ENCODE measurements around the gene SNX30.
"Not testable (repeated sequence)": the region's sequence is repeated elsewhere in the genome, so short reads cannot be mapped to it uniquely, and the experiment has no call there.

SNX30 gene, protein sequence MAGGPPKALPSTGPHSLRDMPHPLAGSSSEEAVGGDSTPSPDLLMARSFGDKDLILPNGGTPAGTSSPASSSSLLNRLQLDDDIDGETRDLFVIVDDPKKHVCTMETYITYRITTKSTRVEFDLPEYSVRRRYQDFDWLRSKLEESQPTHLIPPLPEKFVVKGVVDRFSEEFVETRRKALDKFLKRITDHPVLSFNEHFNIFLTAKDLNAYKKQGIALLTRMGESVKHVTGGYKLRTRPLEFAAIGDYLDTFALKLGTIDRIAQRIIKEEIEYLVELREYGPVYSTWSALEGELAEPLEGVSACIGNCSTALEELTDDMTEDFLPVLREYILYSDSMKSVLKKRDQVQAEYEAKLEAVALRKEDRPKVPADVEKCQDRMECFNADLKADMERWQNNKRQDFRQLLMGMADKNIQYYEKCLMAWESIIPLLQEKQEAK

DNA sequence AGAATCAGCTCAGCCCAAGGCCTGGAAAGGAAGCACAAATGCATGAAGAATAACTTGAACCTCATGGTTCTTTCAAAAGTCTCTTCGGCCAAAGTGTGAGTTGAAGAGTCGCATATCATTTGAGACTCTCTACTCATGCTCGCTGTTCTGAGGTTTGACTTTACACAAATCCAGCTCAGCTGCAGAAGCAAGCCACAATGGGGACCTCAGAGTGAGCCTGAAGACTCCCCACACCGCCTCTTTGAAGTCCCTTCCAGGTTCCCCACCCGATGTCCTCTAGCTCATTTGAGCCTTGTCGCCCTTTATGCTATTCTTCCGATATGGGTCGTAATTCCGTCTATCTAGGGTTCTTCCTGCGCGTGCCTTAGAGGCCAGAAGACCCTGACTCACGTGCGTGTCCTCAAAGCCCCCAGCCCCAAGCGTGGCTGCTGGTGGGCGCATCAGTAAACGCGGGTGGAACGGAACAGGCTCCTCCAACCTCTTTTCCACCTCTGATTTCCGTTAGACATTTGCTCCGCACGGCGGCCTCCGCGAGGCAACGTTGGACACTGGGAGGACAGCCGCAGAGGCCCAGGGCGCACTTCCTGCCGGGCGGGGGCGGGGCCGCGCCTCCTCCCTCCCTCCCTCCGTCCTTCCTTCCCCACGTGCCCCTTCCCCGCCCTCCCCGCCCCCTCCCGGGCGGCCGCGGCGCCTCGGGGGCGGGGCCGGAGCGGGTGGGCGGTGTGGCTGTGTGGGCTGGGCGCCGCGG lies at the start of gene SNX30:
Gene SNX30, plus strand, starts transcription at position 745 of the 748 bp plus-strand sequence. CDS start 242 bp downstream, outside the sequence.
- DNase-seq: peak; percentile 86
- H3K4me3 Mint-ChIP-seq: peak within 1 kb of the TSS; percentile 83
- H3K36me3 Mint-ChIP-seq: peaks cover 9% of the 10 kb centered on the region
- peak within 1 kb of the TSS; percentile 82 for H3K27ac Mint-ChIP-seq
- CTCF ChIA-PET: interaction anchor here (0.8 to 1.9 kb wide), 2 partner anchors 33 to 43 kb away, joined by 3 to 8 read pairs; partner anchors contain the start of gene INIP
- H3K9me3 Mint-ChIP-seq: no peaks in the 10 kb centered on the region
- peaks cover 65% of the 10 kb centered on the region for H3K4me1 Mint-ChIP-seq
- H3K27me3 Mint-ChIP-seq: peaks cover 5% of the 10 kb centered on the region

DNA sequence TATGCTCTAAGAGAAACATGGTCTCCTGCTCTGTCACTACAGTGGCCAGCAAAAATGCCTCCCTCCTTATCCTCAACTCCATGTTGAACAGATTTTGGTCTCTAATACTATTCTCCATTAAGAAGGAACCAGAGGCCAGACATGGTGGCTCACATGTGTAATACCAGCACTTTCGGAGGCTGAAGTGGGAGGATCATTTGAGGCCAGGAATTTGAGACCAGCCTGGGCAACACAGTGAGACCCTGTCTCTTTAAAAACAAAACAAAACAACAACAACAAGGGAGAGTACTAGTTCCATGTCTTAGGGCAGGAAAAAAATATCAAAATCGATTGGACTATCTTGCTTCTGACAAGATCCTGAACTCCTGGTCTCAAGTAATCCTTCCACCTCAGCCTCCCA lies 47.3 kb upstream of the SNX30 start:
- Mint-ChIP-seq H3K4me3 (no peak overlapping the region), H3K36me3 (peaks cover 29% of the 10 kb centered on the region), H3K4me1 (peaks cover 21% of the 10 kb centered on the region), H3K27me3 (no peaks in the 10 kb centered on the region), H3K9me3 (no peaks in the 10 kb centered on the region), H3K27ac (no peak overlapping the region)
- CTCF ChIA-PET: no interaction called here
- no peak for DNase-seq

DNA sequence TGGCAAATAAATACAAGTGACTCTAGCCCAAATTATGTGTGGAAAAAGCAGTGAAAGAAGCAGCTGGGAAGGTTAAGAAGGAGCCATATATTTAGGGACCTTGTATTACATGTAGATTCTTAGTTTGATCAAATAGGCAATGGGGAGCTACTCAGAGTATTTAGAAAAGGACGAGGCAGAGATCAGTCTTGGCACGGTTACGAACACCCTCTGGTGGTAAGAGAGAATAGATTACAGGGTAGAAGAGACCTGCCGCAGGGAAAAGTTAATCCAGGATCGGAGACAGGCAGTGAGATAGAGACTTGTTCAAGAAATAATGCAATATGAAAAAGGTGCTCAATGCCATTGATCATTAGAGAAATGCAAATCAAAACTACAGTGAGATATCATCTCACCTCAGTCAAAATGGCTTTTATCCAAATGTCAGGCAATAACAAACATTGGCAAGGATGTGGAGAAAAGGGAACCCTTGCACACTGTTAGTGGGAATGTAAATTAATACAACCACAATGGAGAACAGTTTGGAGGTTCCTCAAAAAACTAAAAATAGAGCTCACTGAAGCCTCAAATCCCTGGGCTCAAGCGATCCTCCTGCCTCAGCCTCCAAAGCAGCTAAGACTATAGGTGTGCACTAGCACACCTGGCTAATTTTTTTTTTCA lies 44.7 kb upstream of the SNX30 start:
- DNase-seq: no peak
- no peaks in the 10 kb centered on the region for H3K27me3 Mint-ChIP-seq
- peaks cover 3% of the 10 kb centered on the region for H3K4me1 Mint-ChIP-seq
- H3K36me3 Mint-ChIP-seq: peaks cover 22% of the 10 kb centered on the region
- H3K4me3 Mint-ChIP-seq: no peak overlapping the region
- H3K27ac Mint-ChIP-seq: no peak overlapping the region
- CTCF ChIA-PET: interaction anchor here (0.7 kb wide), 1 partner anchor 10 kb away, joined by 4 read pairs; no protein-coding TSS in a partner anchor
- H3K9me3 Mint-ChIP-seq: no peaks in the 10 kb centered on the region

DNA sequence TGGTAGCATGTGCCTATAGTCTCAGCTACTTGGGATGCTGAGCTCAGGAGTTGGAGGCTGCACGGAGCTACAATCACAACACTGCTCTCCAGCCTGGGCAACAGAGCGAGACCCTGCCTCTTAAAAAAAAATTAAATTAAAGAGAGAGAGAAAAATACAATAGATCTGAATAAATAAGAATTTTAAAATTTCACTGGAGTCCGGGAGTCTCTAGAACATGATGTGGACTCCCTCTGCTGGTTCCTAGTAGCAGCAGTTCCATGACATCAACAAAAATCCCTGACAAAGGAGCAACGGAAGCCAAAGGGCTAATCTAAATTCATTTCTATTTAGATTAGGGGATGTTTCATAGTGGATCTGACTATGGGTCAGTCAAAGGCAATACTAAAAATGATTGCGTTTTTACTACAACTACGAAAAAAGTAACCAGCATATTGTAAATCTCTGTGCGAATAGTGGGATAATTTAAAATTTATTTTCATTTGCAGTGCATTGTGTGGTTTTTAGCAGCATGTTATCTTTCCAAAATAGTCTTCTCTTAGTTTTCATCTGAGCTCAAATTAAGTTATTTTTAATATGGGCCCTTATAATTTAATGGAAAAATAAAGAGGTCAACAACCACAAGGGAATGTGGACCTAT lies 39.4 kb upstream of the SNX30 start:
- Mint-ChIP-seq H3K9me3 (no peaks in the 10 kb centered on the region), H3K4me1 (peaks cover 24% of the 10 kb centered on the region), H3K36me3 (peaks cover 27% of the 10 kb centered on the region), H3K27ac (no peak overlapping the region), H3K4me3 (no peak overlapping the region), H3K27me3 (no peaks in the 10 kb centered on the region)
- CTCF ChIA-PET: interaction anchor here (1.5 kb wide), 1 partner anchor 111 kb away, joined by 3 read pairs; no protein-coding TSS in a partner anchor
- no peak for DNase-seq

DNA sequence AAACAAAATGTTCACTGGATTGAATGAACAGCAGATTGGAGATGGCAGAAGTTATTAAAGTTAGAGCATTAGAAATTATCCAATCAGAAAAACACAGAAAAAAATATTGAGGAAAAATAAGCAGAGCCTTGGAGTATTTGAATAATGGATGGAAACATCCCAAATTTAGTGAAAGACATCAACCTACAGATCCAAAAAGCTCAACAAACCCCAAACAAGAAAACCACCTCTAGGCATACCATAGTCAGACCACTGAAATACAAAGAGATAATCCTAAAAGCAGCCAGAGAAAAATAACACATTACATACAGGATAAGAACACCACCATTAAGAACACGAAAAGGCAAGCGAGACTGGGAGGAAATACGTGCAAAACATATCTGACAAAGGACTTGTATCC lies 37.9 kb upstream of the SNX30 start:
- H3K27me3 Mint-ChIP-seq: no peaks in the 10 kb centered on the region
- H3K27ac Mint-ChIP-seq: no peak overlapping the region
- H3K36me3 Mint-ChIP-seq: peaks cover 27% of the 10 kb centered on the region
- CTCF ChIA-PET: interaction anchor here (0.6 to 1.2 kb wide), 3 partner anchors 27 to 107 kb away, joined by 3 to 4 read pairs (median 3); no protein-coding TSS in a partner anchor
- no peak overlapping the region for H3K4me3 Mint-ChIP-seq
- peaks cover 33% of the 10 kb centered on the region for H3K4me1 Mint-ChIP-seq
- H3K9me3 Mint-ChIP-seq: no peaks in the 10 kb centered on the region
- DNase-seq: no peak

DNA sequence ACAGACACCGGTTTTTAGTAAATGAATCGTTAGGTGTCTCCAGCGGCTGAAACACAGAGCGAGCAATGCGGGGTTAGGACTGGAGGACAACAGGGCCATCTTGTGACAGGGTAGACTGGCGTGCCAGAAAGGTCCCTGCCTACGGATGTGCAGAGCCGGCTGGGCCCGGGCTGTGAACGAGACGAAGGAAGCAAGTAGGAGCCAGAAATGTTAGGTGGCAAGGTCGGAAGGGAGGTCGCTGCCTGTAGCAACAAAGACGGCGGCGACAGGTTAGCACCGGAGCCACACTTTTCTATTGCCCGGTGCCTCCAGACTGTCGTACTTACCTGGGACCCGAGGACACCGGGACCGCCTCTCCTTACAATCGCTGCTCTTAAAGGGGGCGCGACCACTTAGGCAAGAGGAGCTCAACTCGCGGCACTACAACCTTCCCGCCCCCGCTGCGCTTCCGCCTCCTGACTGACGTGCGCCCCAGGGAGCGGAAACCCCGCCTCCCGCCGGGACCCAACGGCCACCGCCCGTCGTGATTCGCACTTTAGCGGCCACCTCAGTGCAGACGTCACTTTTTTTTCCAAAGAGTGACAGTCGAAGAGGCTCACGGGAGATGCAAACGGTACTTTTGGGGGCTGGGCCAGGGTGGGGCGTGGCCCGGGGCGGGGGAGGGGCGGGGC lies 32.8 kb upstream of the SNX30 start, which contains the start of gene INIP:
Gene INIP, minus strand, starts transcription at position 457 of the 671 bp plus-strand sequence. CDS start 1,632 bp downstream, outside the sequence.
- Mint-ChIP-seq H3K36me3 (peaks cover 10% of the 10 kb centered on the region), H3K4me1 (peaks cover 27% of the 10 kb centered on the region), H3K9me3 (no peaks in the 10 kb centered on the region)

DNA sequence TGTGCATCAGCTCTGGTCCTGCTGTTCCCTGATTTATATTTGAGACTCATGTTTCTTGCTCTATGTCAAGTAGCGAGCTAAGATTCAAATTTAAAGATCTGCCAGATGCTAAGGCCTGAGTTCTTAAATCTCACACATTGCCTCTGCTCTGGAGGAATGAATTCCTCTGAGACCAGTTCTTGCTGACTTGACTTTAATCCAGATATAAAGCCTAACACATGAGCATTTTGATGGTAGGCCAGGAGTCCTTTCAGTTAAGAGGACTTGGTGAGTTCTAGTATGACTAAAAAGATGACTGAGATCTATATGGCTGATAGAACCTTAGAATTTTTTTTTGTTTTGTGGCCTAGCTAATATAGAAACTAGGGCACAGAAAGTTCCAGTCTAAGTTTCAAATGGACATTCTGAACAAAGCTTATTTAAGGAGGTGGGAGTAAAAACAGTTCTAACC lies 31.3 kb upstream of the SNX30 start:
- Mint-ChIP-seq H3K36me3 (peaks cover 3% of the 10 kb centered on the region), H3K27me3 (no peaks in the 10 kb centered on the region), H3K9me3 (no peaks in the 10 kb centered on the region), H3K4me1 (peaks cover 19% of the 10 kb centered on the region), H3K27ac (no peak overlapping the region), H3K4me3 (no peak overlapping the region)
- DNase-seq: no peak
- CTCF ChIA-PET: interaction anchor here (2.6 kb wide), 1 partner anchor 74 kb away, joined by 13 read pairs; no protein-coding TSS in a partner anchor

More for the DNA sequence above, 32.8 kb upstream of the SNX30 start, which contains the start of gene INIP:
- Mint-ChIP-seq H3K27me3 (no peaks in the 10 kb centered on the region), H3K4me3 (peak within 1 kb of the TSS; percentile 84), H3K27ac (peak within 1 kb of the TSS; percentile 98)
- CTCF ChIA-PET: interaction anchor here (0.6 to 2.6 kb wide), 11 partner anchors 10 to 277 kb away, joined by 3 to 13 read pairs (median 4); partner anchors contain the start of gene SNX30
- DNase-seq: peak; percentile 99

DNA sequence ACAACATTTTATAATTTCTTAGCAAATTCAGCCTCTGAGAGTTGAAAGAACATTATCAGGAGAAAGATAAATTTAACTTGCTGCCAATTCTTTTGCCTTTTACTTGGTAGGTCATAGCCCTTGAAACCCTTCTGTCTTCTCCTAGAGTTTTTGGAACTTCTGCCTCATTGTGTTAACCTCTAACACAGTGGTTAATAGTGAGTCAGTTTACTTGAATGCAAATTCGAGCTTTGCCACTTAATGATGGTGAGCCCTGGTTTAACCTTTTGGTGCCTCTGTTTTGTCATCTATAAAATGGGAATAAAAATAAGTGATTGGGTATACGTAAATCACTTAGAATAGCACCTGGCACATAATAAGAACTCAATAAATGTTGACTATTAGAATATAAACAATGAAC lies 30.9 kb upstream of the SNX30 start:
- no peak for DNase-seq
- peaks cover 19% of the 10 kb centered on the region for H3K4me1 Mint-ChIP-seq
- H3K36me3 Mint-ChIP-seq: peaks cover 3% of the 10 kb centered on the region
- H3K9me3 Mint-ChIP-seq: no peaks in the 10 kb centered on the region
- no peaks in the 10 kb centered on the region for H3K27me3 Mint-ChIP-seq
- peak overlapping the region; percentile 38 for H3K27ac Mint-ChIP-seq
- CTCF ChIA-PET: interaction anchor here (2.6 kb wide), 1 partner anchor 73 kb away, joined by 13 read pairs; no protein-coding TSS in a partner anchor
- no peak overlapping the region for H3K4me3 Mint-ChIP-seq

DNA sequence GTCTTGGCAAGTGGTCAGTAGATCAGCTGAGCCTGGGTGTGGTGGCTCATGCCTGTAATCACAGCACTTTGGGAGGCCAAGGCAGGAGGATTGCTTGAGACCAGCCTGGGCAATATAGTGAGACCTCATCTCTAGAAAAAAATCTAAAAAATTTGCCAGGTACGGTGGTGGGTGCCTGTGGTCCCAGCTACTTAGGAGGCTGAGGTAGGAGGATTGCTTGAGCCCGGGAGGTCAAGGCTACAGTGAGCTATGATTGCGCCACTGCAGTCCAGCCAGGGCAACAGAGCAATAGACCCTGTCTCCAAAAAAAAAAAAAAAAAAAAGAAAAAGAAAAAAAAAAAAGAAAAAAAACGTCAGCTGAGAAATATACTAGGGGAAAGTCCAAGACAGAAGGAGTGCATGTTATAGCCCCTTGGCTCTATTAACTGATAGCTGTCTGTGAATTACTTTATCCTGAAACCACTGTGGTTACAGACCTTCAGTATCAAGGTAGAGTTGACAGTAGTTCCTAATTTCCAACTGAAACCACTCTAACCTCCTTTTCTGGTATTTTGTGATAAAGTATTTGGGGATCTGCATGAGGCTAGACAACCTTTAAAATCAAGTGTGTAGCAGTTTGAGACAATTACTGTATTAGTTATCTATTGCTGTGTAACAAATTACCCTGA lies 30.3 kb upstream of the SNX30 start:
- Mint-ChIP-seq H3K9me3 (no peaks in the 10 kb centered on the region), H3K4me1 (peaks cover 19% of the 10 kb centered on the region), H3K4me3 (no peak overlapping the region), H3K36me3 (peaks cover 3% of the 10 kb centered on the region), H3K27me3 (no peaks in the 10 kb centered on the region), H3K27ac (no peak overlapping the region)
- no peak for DNase-seq
- CTCF ChIA-PET: interaction anchor here (2.6 kb wide), 1 partner anchor 73 kb away, joined by 13 read pairs; no protein-coding TSS in a partner anchor

DNA sequence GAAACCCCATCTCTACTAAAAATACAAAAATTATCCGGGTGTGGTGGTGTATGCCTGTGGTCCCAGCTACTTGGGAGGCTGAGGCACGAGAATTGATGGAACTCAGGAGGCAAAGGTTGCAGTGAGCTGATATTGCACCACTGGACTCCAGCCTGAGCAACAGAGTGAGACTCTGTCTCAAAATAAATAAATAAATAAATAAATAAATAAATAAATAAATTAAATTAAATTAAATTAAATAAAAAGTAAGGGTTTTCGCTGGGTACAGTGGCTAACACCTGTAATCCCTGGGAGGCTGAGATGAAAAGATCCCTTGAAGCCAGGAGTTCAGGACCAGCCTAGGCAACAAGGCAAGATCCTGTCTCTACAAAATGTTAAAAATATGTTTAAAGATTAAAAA lies 27.8 kb upstream of the SNX30 start:
- DNase-seq, H3K27me3 Mint-ChIP-seq, H3K9me3 Mint-ChIP-seq, H3K4me1 Mint-ChIP-seq, H3K36me3 Mint-ChIP-seq, H3K4me3 Mint-ChIP-seq, H3K27ac Mint-ChIP-seq: not testable (repeated sequence)
- CTCF ChIA-PET: interaction anchor here (1.7 kb wide), 1 partner anchor 30 kb away, joined by 3 read pairs; no protein-coding TSS in a partner anchor

DNA sequence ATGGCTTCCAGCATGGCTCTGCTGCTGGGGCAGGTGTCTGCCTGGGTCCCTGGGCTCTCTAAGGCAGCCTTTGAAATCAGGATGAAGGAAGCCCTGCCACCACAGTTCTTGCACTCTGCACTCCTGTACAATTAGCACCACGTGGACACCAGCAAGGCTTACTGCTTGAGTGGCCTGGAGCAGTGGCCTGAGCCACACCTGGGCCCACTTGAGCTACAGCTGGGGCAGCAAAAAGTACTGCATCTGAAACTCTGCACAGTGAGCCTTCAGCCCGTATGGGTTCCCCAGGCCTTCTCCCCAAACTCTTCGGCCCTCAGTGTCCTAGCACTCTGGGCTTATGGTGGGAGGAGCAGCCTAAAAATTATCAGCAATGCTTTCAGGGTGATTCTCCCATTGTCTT lies 24.6 kb upstream of the SNX30 start:
- Mint-ChIP-seq H3K4me1 (no peaks in the 10 kb centered on the region), H3K27ac (no peak overlapping the region), H3K4me3 (no peak overlapping the region), H3K27me3 (peaks cover 4% of the 10 kb centered on the region), H3K9me3 (no peaks in the 10 kb centered on the region), H3K36me3 (no peaks in the 10 kb centered on the region)
- CTCF ChIA-PET: no interaction called here
- no peak for DNase-seq

DNA sequence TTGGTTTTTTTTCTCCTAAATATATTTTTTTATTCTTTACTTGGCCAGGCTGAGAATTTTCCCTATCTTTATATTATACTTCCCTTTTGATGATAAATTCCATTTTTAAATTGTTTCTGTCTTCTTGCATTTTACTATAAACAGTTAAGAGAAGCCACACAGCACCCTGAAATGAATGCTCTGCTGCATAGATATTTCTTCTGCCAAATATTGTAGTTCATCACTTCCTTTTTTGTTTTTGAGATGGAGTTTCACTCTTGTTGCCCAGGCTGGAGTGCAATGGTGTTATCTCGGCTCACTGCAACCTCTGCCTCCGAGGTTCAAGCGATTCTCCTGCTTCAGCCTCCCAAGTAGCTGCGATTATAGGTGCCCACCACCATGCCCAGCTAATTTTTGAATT lies 24.1 kb upstream of the SNX30 start:
- H3K4me3 Mint-ChIP-seq: no peak overlapping the region
- DNase-seq: no peak

More for the DNA sequence above, 24.1 kb upstream of the SNX30 start:
- CTCF ChIA-PET: no interaction called here
- Mint-ChIP-seq H3K4me1 (no peaks in the 10 kb centered on the region), H3K36me3 (no peaks in the 10 kb centered on the region), H3K9me3 (no peaks in the 10 kb centered on the region), H3K27me3 (peaks cover 4% of the 10 kb centered on the region), H3K27ac (no peak overlapping the region)
